MCF 10A (cell line): ENCODE data around the gene PET100. TPM values are rescaled to one million over a fixed set of nuclear protein-coding genes. Genes with fewer than 3 reads are reported as not detected.

ENCODE experiments used
- BruUV-seq: library from RNA; stranded (reverse); fragments of 400-500 nt; replicated peaks from 2 replicates; lab custom pipeline; 2021; lab: Mats Ljungman, UMichigan
- CTCF ChIA-PET: fragments of 300-600 bp; sonication (Branson Sonifier 250); formaldehyde crosslinking; extraction: SDS; loops from one replicate; lab custom pipeline; 2021; ENCODE audit warnings: antibody characterized with exemption, inconsistent platforms; lab: Yijun Ruan, JAX
- POLR2A ChIA-PET: fragments of 300-600, 350-650 bp; sonication (Branson Sonifier 250); formaldehyde crosslinking; extraction: SDS; loops from one replicate; lab custom pipeline; 2020; ENCODE audit warnings: antibody characterized with exemption, inconsistent platforms; lab: Yijun Ruan, JAX
- DNase-seq: peaks from one replicate; pipeline ENCODE4 v3.0.0-alpha.2; 2018; ENCODE audit not compliant: unreplicated experiment
- H3K27ac Mint-ChIP-seq: one replicate; pipeline ENCODE4 v1.8.0; 2022; ENCODE audit warnings: mild to moderate bottlenecking, low read depth, mixed read lengths; ENCODE audit not compliant: unreplicated experiment
- H3K27me3 Mint-ChIP-seq: one replicate; pipeline ENCODE4 v1.8.0; 2022; ENCODE audit warnings: mixed read lengths; ENCODE audit not compliant: insufficient read depth, unreplicated experiment
- H3K36me3 Mint-ChIP-seq: one replicate; pipeline ENCODE4 v1.8.0; 2022; ENCODE audit warnings: mild to moderate bottlenecking, moderate library complexity, mixed read lengths; ENCODE audit not compliant: insufficient read depth, unreplicated experiment
- H3K4me1 Mint-ChIP-seq: one replicate; pipeline ENCODE4 v1.8.0; 2022; ENCODE audit warnings: mixed read lengths; ENCODE audit not compliant: insufficient read depth, unreplicated experiment
- H3K4me3 Mint-ChIP-seq: one replicate; pipeline ENCODE4 v1.8.0; 2022; ENCODE audit warnings: mild to moderate bottlenecking, moderate library complexity, mixed read lengths; ENCODE audit not compliant: unreplicated experiment
- H3K9me3 Mint-ChIP-seq: one replicate; pipeline ENCODE4 v1.8.0; 2022; ENCODE audit warnings: mixed read lengths; ENCODE audit not compliant: unreplicated experiment
- CTCF ChIP-seq: fragments of 200-600 bp; IDR thresholded peaks from one replicate; pipeline ENCODE4 v1.8.0; 2022; ENCODE audit warnings: antibody characterized with exemption, mild to moderate bottlenecking; ENCODE audit not compliant: unreplicated experiment
- intact Hi-C: fragments of 100-400 bp; cut with micrococcal nuclease; formaldehyde crosslinking; loops from 2 replicates; pipeline ENCODE4 v1.14.1; 2022
- total RNA-seq: library from RNA; stranded (reverse); gene quantifications from 2 replicates; pipeline ENCODE4 v1.2.3, GENCODE V29; 2022

The PET100 gene
- total RNA-seq, 1 experiment from 2014 or later = 53.9 TPM

- Mint-ChIP-seq H3K36me3 (peaks cover 8% of the 10 kb centered on the region), H3K27me3 (no peaks in the 10 kb centered on the region), H3K4me3 (no peak overlapping the region), H3K4me1 (no peaks in the 10 kb centered on the region), H3K9me3 (peaks cover 7% of the 10 kb centered on the region), H3K27ac (no peak overlapping the region)
- DNase-seq = no peak
- BruUV-seq = no TSS peak
- TF ChIP-seq CTCF = no peak
- CTCF ChIA-PET = interaction anchor here (0.6 to 2.2 kb wide), 2 partner anchors 36 to 46 kb away, joined by 3 to 7 read pairs; no protein-coding TSS in a partner anchor
- POLR2A ChIA-PET = interaction anchor here (0.6 kb wide), 1 partner anchor 280 kb away, joined by 3 read pairs; no protein-coding TSS in a partner anchor
- intact Hi-C loops = no loop called here
Observed at GRCh38 chr19:7603919-7604318, 25.7 kb upstream of the PET100 start.

- Mint-ChIP-seq H3K4me1 (no peaks in the 10 kb centered on the region), H3K9me3 (peaks cover 7% of the 10 kb centered on the region), H3K4me3 (no peak overlapping the region), H3K27me3 (no peaks in the 10 kb centered on the region), H3K27ac (no peak overlapping the region), H3K36me3 (peaks cover 22% of the 10 kb centered on the region)
- no peak for TF ChIP-seq CTCF
- CTCF ChIA-PET = interaction anchor here (0.6 to 2.2 kb wide), 7 partner anchors 37 to 278 kb away, joined by 3 to 7 read pairs (median 3); partner anchors contain the start of gene TRAPPC5
- BruUV-seq = no TSS peak
- POLR2A ChIA-PET = interaction anchor here (0.7 to 3.2 kb wide), 3 partner anchors 13 to 1149 kb away, joined by 3 to 14 read pairs (median 7); partner anchors contain the start of genes PET100 and XAB2
- DNase-seq = peak; percentile 42
- intact Hi-C loops = no loop called here
Observed at GRCh38 chr19:7605490-7606222, 23.9 kb upstream of the PET100 start.

- intact Hi-C loops = no loop called here
- H3K27me3 Mint-ChIP-seq = no peaks in the 10 kb centered on the region
- BruUV-seq = no TSS peak
- H3K27ac Mint-ChIP-seq = no peak overlapping the region
- POLR2A ChIA-PET = interaction anchor here (1.4 to 3.2 kb wide), 2 partner anchors 13 to 23 kb away, joined by 7 to 14 read pairs; partner anchors contain the start of genes PET100 and XAB2
- no peak for DNase-seq
- no peaks in the 10 kb centered on the region for H3K4me1 Mint-ChIP-seq
- no peak overlapping the region for H3K4me3 Mint-ChIP-seq
- TF ChIP-seq CTCF = no peak
- peaks cover 7% of the 10 kb centered on the region for H3K9me3 Mint-ChIP-seq
- peaks cover 22% of the 10 kb centered on the region for H3K36me3 Mint-ChIP-seq
- CTCF ChIA-PET = interaction anchor here (0.6 to 1.5 kb wide), 3 partner anchors 46 to 246 kb away, joined by 3 read pairs; no protein-coding TSS in a partner anchor
Observed at GRCh38 chr19:7606289-7606688, 23.3 kb upstream of the PET100 start.

GRCh38 chr19:7607212-7607873 is 22.2 kb upstream of the PET100 start:
- CTCF ChIA-PET = interaction anchor here (0.6 to 0.9 kb wide), 3 partner anchors 45 to 245 kb away, joined by 3 to 4 read pairs (median 3); no protein-coding TSS in a partner anchor
- BruUV-seq = no TSS peak
- no peaks in the 10 kb centered on the region for H3K4me1 Mint-ChIP-seq
- H3K4me3 Mint-ChIP-seq = no peak overlapping the region
- no peak for DNase-seq
- no peak overlapping the region for H3K27ac Mint-ChIP-seq
- H3K36me3 Mint-ChIP-seq = peaks cover 22% of the 10 kb centered on the region
- intact Hi-C loops = no loop called here
- POLR2A ChIA-PET = interaction anchor here (1.2 to 3.2 kb wide), 2 partner anchors 12 to 22 kb away, joined by 3 to 14 read pairs; partner anchors contain the start of genes PET100 and XAB2
- TF ChIP-seq CTCF = no peak
- H3K9me3 Mint-ChIP-seq = peaks cover 7% of the 10 kb centered on the region
- no peaks in the 10 kb centered on the region for H3K27me3 Mint-ChIP-seq
